Vagina (tissue), 2 donors: ENCODE measurements around the gene ZNF79. TPM values are rescaled to one million over a fixed set of nuclear protein-coding genes. Genes with fewer than 3 reads are reported as not detected.

ENCODE experiments used
- DNase-seq, 2 donors: peaks; one replicate each; pipeline ENCODE4 v3.0.0-alpha.2; 2017; ENCODE audit errors: extremely low spot score in 2 of 2
- H3K27ac ChIP-seq: fragments of 200-600 bp; sonication (generic); one replicate; pipeline ENCODE4 v1.5.1; 2019
- H3K27me3 ChIP-seq: fragments of 200-600 bp; sonication (generic); one replicate; pipeline ENCODE4 v1.5.1; 2019
- H3K36me3 ChIP-seq, 2 donors: fragments of 200-600 bp; sonication (generic); one replicate each; pipeline ENCODE4 v1.5.1; 2017 to 2019
- H3K4me1 ChIP-seq: fragments of 200-600 bp; sonication (generic); one replicate; pipeline ENCODE4 v1.5.1; 2019
- H3K4me3 ChIP-seq, 2 donors: fragments of 200-600 bp; sonication (generic); 1 replicate in 1 of 2; 2 replicates in 1 of 2; pipeline ENCODE4 v1.5.1; 2016 to 2019
- H3K9me3 ChIP-seq: fragments of 200-600 bp; sonication (generic); one replicate; pipeline ENCODE4 v1.5.1; 2019
- CTCF ChIP-seq, 3 experiments: fragments of 450-650 bp in 2 of 3; fragments of 200-600 bp in 1 of 3; sonication (generic) in 1 of 3; IDR thresholded peaks; one replicate each; pipeline ENCODE4 v1.5.1; 2017 to 2019; ENCODE audit warnings: antibody characterized with exemption in 3 of 3, mild to moderate bottlenecking in 2 of 3, moderate library complexity in 2 of 3
- POLR2A ChIP-seq, 2 donors: fragments of 450-650 bp; IDR thresholded peaks; one replicate each; pipeline ENCODE4 v1.6.1; 2017; ENCODE audit warnings: antibody characterized with exemption in 2 of 2, mild to moderate bottlenecking in 2 of 2, moderate library complexity in 2 of 2
- POLR2AphosphoS5 ChIP-seq, 2 donors: sonication (generic); formaldehyde crosslinking; IDR thresholded peaks; one replicate each; pipeline ENCODE4 v1.9.0; 2017; ENCODE audit warnings: antibody characterized with exemption in 2 of 2, mild to moderate bottlenecking in 2 of 2, low read depth in 1 of 2; ENCODE audit not compliant: insufficient read depth in 1 of 2
- intact Hi-C: fragments of 100-400 bp; cut with DNase I; formaldehyde crosslinking; loops from one replicate; pipeline ENCODE4 v1.15.1; 2023
- small RNA-seq: library from RNA; depleted of rRNA; stranded (forward); fragments of <200 nt; gene quantifications from one replicate; pipeline ENCODE3, GENCODE V24; 2016
- total RNA-seq: library from RNA; depleted of rRNA; stranded (reverse); fragments of >200 nt; gene quantifications from one replicate; pipeline ENCODE4 v1.2.3, GENCODE V29; 2016

Gene ZNF79
- total RNA-seq, 1 donor from 2014 or later = 13.3 TPM

- intact Hi-C loops = no loop called here
- TF ChIP-seq POLR2AphosphoS5 (IDR thresholded peaks at IDR 0.05; ENCODE audit: insufficient read depth in 1 of 2, low read depth in 1 of 2) = no peak
- TF ChIP-seq POLR2A (IDR thresholded peaks at IDR 0.05) = no peak
- TF ChIP-seq CTCF (IDR thresholded peaks at IDR 0.05) = no peak
- Histone ChIP-seq H3K4me3 (no peak overlapping the region), H3K27me3 (no peaks in the 10 kb centered on the region), H3K27ac (no peak overlapping the region), H3K9me3 (no peaks in the 10 kb centered on the region), H3K4me1 (peaks cover 29% of the 10 kb centered on the region), H3K36me3 (peaks cover 0 to 38% of the 10 kb centered on the region in 2 donors)
- no peak for DNase-seq
Measured at GRCh38 chr9:127491516-127491915, 67.3 kb downstream of the ZNF79 start.

GRCh38 chr9:127492616-127493015 lies 68.4 kb downstream of the ZNF79 start:
- Histone ChIP-seq H3K4me1 (peaks cover 30% of the 10 kb centered on the region), H3K4me3 (no peak overlapping the region), H3K27me3 (no peaks in the 10 kb centered on the region), H3K27ac (no peak overlapping the region), H3K9me3 (no peaks in the 10 kb centered on the region), H3K36me3 (peaks cover 0 to 40% of the 10 kb centered on the region in 2 donors)
- no peak for DNase-seq
- intact Hi-C loops = no loop called here
- TF ChIP-seq CTCF (IDR thresholded peaks at IDR 0.05) (no peak), POLR2A (IDR thresholded peaks at IDR 0.05) (no peak), POLR2AphosphoS5 (IDR thresholded peaks at IDR 0.05; ENCODE audit: insufficient read depth in 1 of 2, low read depth in 1 of 2) (no peak)

- intact Hi-C loops = no loop called here
- H3K4me3 ChIP-seq = no peak overlapping the region
- TF ChIP-seq POLR2AphosphoS5 (IDR thresholded peaks at IDR 0.05; ENCODE audit: insufficient read depth in 1 of 2, low read depth in 1 of 2) (no peak), CTCF (IDR thresholded peaks at IDR 0.05) (no peak), POLR2A (IDR thresholded peaks at IDR 0.05) (no peak)
- H3K9me3 ChIP-seq = no peaks in the 10 kb centered on the region
- H3K27me3 ChIP-seq = no peaks in the 10 kb centered on the region
- peak overlapping the region; percentile 81 for H3K27ac ChIP-seq
- no peak for DNase-seq
- peaks cover 30% of the 10 kb centered on the region for H3K4me1 ChIP-seq
- H3K36me3 ChIP-seq = peaks cover 0 to 34% of the 10 kb centered on the region in 2 donors
Measured at GRCh38 chr9:127493592-127494303, 69.6 kb downstream of the ZNF79 start.

GRCh38 chr9:127494304-127494702 lies 70.1 kb downstream of the ZNF79 start:
- no peak for DNase-seq
- no peaks in the 10 kb centered on the region for H3K27me3 ChIP-seq
- peak overlapping the region; percentile 81 for H3K27ac ChIP-seq
- no peak overlapping the region for H3K4me3 ChIP-seq
- H3K9me3 ChIP-seq = no peaks in the 10 kb centered on the region
- H3K36me3 ChIP-seq = peaks cover 0 to 34% of the 10 kb centered on the region in 2 donors
- TF ChIP-seq POLR2A (IDR thresholded peaks at IDR 0.05) (no peak), CTCF (IDR thresholded peaks at IDR 0.05) (no peak), POLR2AphosphoS5 (IDR thresholded peaks at IDR 0.05; ENCODE audit: insufficient read depth in 1 of 2, low read depth in 1 of 2) (no peak)
- intact Hi-C loops = no loop called here
- peaks cover 30% of the 10 kb centered on the region for H3K4me1 ChIP-seq

Small RNAs within 50 kb of the gene (small RNA-seq; reads per million reads assigned to genes)
- gene RF00019 (not detected), gene SNORA65 (148 reads per million, percentile 97 among the genes with 10 or more reads in this experiment)

Other genes starting within 250 kb of the ZNF79 start
- 31.4 TPM for gene GARNL3, start 159.6 kb upstream of the ZNF79 start, total RNA-seq
- 13.8 TPM for gene SLC2A8, start 27.2 kb upstream of the ZNF79 start, total RNA-seq
- gene RPL12, start 27.0 kb downstream of the ZNF79 start, total RNA-seq = 2,572 TPM
- 30.0 TPM for gene LRSAM1, start 27.1 kb downstream of the ZNF79 start, total RNA-seq
- 56.2 TPM for gene STXBP1, start 187.9 kb downstream of the ZNF79 start, total RNA-seq